ENCODE measurements around the gene CDT1.

GRCh38 chr16:88798073-88798472 lies 5.5 kb upstream of the CDT1 start:
- no peak for TF ChIP-seq CTCF (IDR thresholded peaks at IDR 0.05)
- TF ChIP-seq RAD21 (IDR thresholded peaks at IDR 0.05; ENCODE audit: low read length) = no peak
- no peak for TF ChIP-seq YY1 (IDR thresholded peaks at IDR 0.05; ENCODE audit: low read depth)
- TF ChIP-seq, protein P1, sequence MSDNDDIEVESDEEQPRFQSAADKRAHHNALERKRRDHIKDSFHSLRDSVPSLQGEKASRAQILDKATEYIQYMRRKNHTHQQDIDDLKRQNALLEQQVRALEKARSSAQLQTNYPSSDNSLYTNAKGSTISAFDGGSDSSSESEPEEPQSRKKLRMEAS (IDR thresholded peaks at IDR 0.05; ENCODE audit: low read depth) = no peak
- no peak for TF ChIP-seq TAF1 (IDR thresholded peaks at IDR 0.05; ENCODE audit: borderline replicate concordance, low read depth, low read length)
- TF ChIP-seq SIN3A (IDR thresholded peaks at IDR 0.05; ENCODE audit: borderline replicate concordance, low read depth, low read length) = no peak
- TF ChIP-seq USF1 (IDR thresholded peaks at IDR 0.05; ENCODE audit: borderline replicate concordance, low read depth) = no peak
- no peak for TF ChIP-seq POLR2AphosphoS5 (IDR thresholded peaks at IDR 0.05; ENCODE audit: low read depth, low read length)
- TF ChIP-seq GABPA (IDR thresholded peaks at IDR 0.05; ENCODE audit: low read depth) = no peak

All from SK-N-SH (cell line).